Sigmoid colon (tissue), 7 donors: Measurements from ENCODE around the gene PRRT3. TPM values are rescaled to one million over a fixed set of nuclear protein-coding genes. Genes with fewer than 3 reads are reported as not detected.

Source experiments
- DNase-seq: peaks from one replicate; pipeline ENCODE4 v3.0.0-alpha.2; 2019
- H3K27ac ChIP-seq, 4 donors: fragments of 200-600 bp; sonication (generic); one replicate each; pipeline ENCODE4 v1.5.1; 2016 to 2019; ENCODE audit warnings: mild to moderate bottlenecking in 1 of 4
- H3K27me3 ChIP-seq, 3 donors: fragments of 200-600 bp; sonication (generic); one replicate each; pipeline ENCODE4 v1.5.1; 2019; ENCODE audit warnings: mild to moderate bottlenecking in 1 of 3
- H3K36me3 ChIP-seq, 4 donors: fragments of 200-600 bp; sonication (generic); one replicate each; pipeline ENCODE4 v1.5.1; 2016 to 2019
- H3K4me1 ChIP-seq, 4 donors: fragments of 200-600 bp; sonication (generic); one replicate each; pipeline ENCODE4 v1.5.1; 2017 to 2019
- H3K4me3 ChIP-seq, 4 donors: fragments of 200-600 bp; sonication (generic); one replicate each; pipeline ENCODE4 v1.5.1; 2017 to 2019; ENCODE audit warnings: mild to moderate bottlenecking in 2 of 4, moderate library complexity in 1 of 4
- H3K9me3 ChIP-seq, 4 donors: fragments of 200-600 bp in 3 of 4; sonication (generic) in 3 of 4; one replicate each; pipeline versions ENCODE4 v1.5.1 to v1.6.1; 2013 to 2019
- CTCF ChIP-seq, 4 experiments: fragments of 450-650 bp in 3 of 4; fragments of 200-600 bp in 1 of 4; IDR thresholded peaks; one replicate each; pipeline ENCODE4 v1.5.1; 2016 to 2019; ENCODE audit warnings: antibody characterized with exemption in 4 of 4, mild to moderate bottlenecking in 3 of 4, moderate library complexity in 2 of 4
- EP300 ChIP-seq, 4 donors: sonication (generic); formaldehyde crosslinking; IDR thresholded peaks; one replicate each; pipeline ENCODE4 v1.6.1; 2017; ENCODE audit warnings: antibody characterized with exemption in 4 of 4
- POLR2A ChIP-seq, 2 donors: fragments of 450-650 bp; IDR thresholded peaks; one replicate each; pipeline ENCODE4 v1.6.1; 2016; ENCODE audit warnings: antibody characterized with exemption in 2 of 2, mild to moderate bottlenecking in 2 of 2, moderate library complexity in 2 of 2
- POLR2AphosphoS5 ChIP-seq, 4 donors: sonication (generic); formaldehyde crosslinking; IDR thresholded peaks; one replicate each; pipeline ENCODE4 v1.6.1; 2017; ENCODE audit warnings: antibody characterized with exemption in 4 of 4
- WGBS, 2 donors: extraction: QIAGEN DNeasy Blood & Tissue Kit; methylation state at CpG; one replicate each; pipeline ENCODE4 v1.1.7; 2013; 5-methylcytosine and 5-hydroxymethylcytosine counted together
- intact Hi-C: fragments of 100-400 bp; cut with DNase I; formaldehyde crosslinking; loops from one replicate; pipeline ENCODE4 v1.15.1; 2023
- polyA plus RNA-seq, 3 donors: library from polyadenylated mRNA; stranded (reverse); fragments of 200-250 nt; gene quantifications; one replicate each; pipeline ENCODE4 v1.2.3, GENCODE V29; 2013
- total RNA-seq, 4 donors: library from RNA; depleted of rRNA; stranded (reverse); fragments of >200 nt; gene quantifications; one replicate each; pipeline ENCODE4 v1.1.0, GENCODE V29; 2016
- donor health status: healthy with polysubstance abuse.
- donor health status: Bipolar disorder and iron deficiency.
- donor health status: healthy.

Gene PRRT3
- total and polyA plus RNA-seq, 7 donors: 0.46 to 2.6 (median 1.5) TPM

GRCh38 chr3:9980251-9980650, 28.0 kb upstream of the PRRT3 start:
- Histone ChIP-seq H3K4me1 (peaks cover 0 to 46% (median 37%) of the 10 kb centered on the region in 4 donors), H3K27me3 (no peaks in the 10 kb centered on the region), H3K4me3 (no peak overlapping the region), H3K27ac (peak overlapping the region in 1 of 4 donors; percentile 80), H3K9me3 (no peaks in the 10 kb centered on the region), H3K36me3 (peaks cover 0 to 40% (median 0%) of the 10 kb centered on the region in 4 donors)
- intact Hi-C loops: loop anchor here (10.0 kb wide), 1 partner anchor 135 kb away; the partner anchor contains the start of gene BRK1
- 96% methylated on average over 2 of the region's 2 CpGs for WGBS, 2 donors
- TF ChIP-seq EP300 (IDR thresholded peaks at IDR 0.05) (no peak), CTCF (IDR thresholded peaks at IDR 0.05) (no peak), POLR2A (IDR thresholded peaks at IDR 0.05) (no peak), POLR2AphosphoS5 (IDR thresholded peaks at IDR 0.05) (no peak)
- DNase-seq: no peak

- Histone ChIP-seq H3K4me1 (peaks cover 0 to 33% (median 25%) of the 10 kb centered on the region in 4 donors), H3K4me3 (no peak overlapping the region), H3K9me3 (no peaks in the 10 kb centered on the region), H3K27ac (peak overlapping the region; percentile 77 to 85 (median 82)), H3K36me3 (peaks cover 0 to 42% (median 3%) of the 10 kb centered on the region in 4 donors), H3K27me3 (no peaks in the 10 kb centered on the region)
- no peak for DNase-seq
- TF ChIP-seq CTCF (IDR thresholded peaks at IDR 0.05) (no peak), EP300 (IDR thresholded peaks at IDR 0.05) (no peak), POLR2A (IDR thresholded peaks at IDR 0.05) (no peak), POLR2AphosphoS5 (IDR thresholded peaks at IDR 0.05) (no peak)
- 86 to 89% methylated on average over 8 of the region's 8 CpGs for WGBS, 2 donors
- intact Hi-C loops: loop anchor here (5.0 kb wide), 1 partner anchor 33 kb away; no protein-coding TSS in a partner anchor
Measured at GRCh38 chr3:9978710-9979305, 26.6 kb upstream of the PRRT3 start.

- Histone ChIP-seq H3K27me3 (no peaks in the 10 kb centered on the region), H3K27ac (peak overlapping the region; percentile 77 to 85 (median 82)), H3K9me3 (no peaks in the 10 kb centered on the region), H3K4me3 (no peak overlapping the region), H3K4me1 (peaks cover 0 to 27% (median 20%) of the 10 kb centered on the region in 4 donors), H3K36me3 (peaks cover 0 to 55% (median 12%) of the 10 kb centered on the region in 4 donors)
- intact Hi-C loops: loop anchor here (5.0 kb wide), 1 partner anchor 35 kb away; no protein-coding TSS in a partner anchor
- TF ChIP-seq CTCF (IDR thresholded peaks at IDR 0.05) (no peak), POLR2AphosphoS5 (IDR thresholded peaks at IDR 0.05) (peak; percentile 69 to 87 (median 76)), EP300 (IDR thresholded peaks at IDR 0.05) (peak in 3 of 4 donors; percentile 14 to 54 (median 46))
- peak; percentile 95 for DNase-seq
- WGBS, 2 donors: 68 to 72% methylated on average over 7 of the region's 7 CpGs
Measured at GRCh38 chr3:9976721-9977709, 24.8 kb upstream of the PRRT3 start.

DNA sequence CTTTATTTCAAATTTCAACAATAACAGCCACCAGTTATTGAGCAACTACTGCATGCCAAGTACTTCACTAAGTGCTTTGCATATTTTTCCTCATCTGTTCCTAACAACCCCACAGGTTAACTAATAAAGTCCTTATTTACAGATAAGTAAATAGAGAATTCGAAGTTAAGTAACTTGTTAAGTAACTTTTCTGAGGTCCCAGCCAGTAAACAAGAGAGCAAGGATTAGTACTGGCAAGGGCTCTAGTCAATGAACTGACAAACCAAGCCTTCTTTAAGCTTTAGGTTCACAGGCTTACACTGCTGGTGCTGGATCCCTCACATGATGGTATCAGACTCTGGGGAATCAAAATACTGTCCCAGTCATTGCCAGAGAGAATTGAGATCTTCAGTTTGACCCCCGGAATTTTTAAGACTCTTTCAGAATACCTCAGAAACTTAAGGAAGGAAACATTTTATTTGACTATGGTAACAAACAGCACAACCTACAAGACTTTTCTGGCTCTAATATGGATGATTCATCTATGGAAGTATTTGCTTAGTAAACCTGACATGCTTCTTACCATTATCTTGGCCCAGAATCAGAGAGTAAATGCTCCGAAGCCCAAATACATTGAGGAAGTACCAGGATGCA, 17.9 kb upstream of the PRRT3 start:
- no peak for DNase-seq
- TF ChIP-seq CTCF (IDR thresholded peaks at IDR 0.05): no peak
- intact Hi-C loops: no loop called here
- peak overlapping the region in 2 of 4 donors; percentile 41 to 54 for H3K27ac ChIP-seq
- 74 to 87% methylated on average over 3 of the region's 3 CpGs for WGBS, 2 donors
- no peaks in the 10 kb centered on the region for H3K27me3 ChIP-seq
- H3K36me3 ChIP-seq: peaks cover 34 to 95% (median 42%) of the 10 kb centered on the region in 4 donors
- no peaks in the 10 kb centered on the region for H3K9me3 ChIP-seq
- H3K4me1 ChIP-seq: peaks cover 0 to 13% (median 0%) of the 10 kb centered on the region in 4 donors
- no peak overlapping the region for H3K4me3 ChIP-seq
